Natural killer cell (primary cell): ENCODE results near the gene KCNMB2. TPM values are rescaled to one million over a fixed set of nuclear protein-coding genes. Genes with fewer than 3 reads are reported as not detected.

Experiments
- ATAC-seq, 3 donors: fragments of 150-1000 bp in 2 of 3; fragments of 200-7000 bp in 1 of 3; cut with Tn5 transposase; 1 replicate in 1 of 3; 2 replicates in 2 of 3; pipeline ENCODE4 v1.10.0; 2021; ENCODE audit warnings: mild to moderate bottlenecking in 2 of 3, moderate library complexity in 2 of 3
- DNase-seq, 2 donors: peaks; one replicate each; pipeline versions ENCODE4 v3.0.0 to v3.0.0-alpha.2; 2013 to 2021; ENCODE audit warnings: mixed read lengths in 1 of 2
- H3K27ac ChIP-seq: one replicate; pipeline ENCODE4 v1.5.1; 2013; ENCODE audit warnings: mild to moderate bottlenecking, low read length
- H3K27me3 ChIP-seq: one replicate; pipeline ENCODE4 v1.6.1; 2013; ENCODE audit warnings: low read length; ENCODE audit not compliant: control insufficient read depth, insufficient read depth
- H3K36me3 ChIP-seq: one replicate; pipeline ENCODE4 v1.6.1; 2013; ENCODE audit warnings: low read length; ENCODE audit not compliant: control insufficient read depth, insufficient read depth
- H3K4me1 ChIP-seq: one replicate; pipeline ENCODE4 v1.6.1; 2013; ENCODE audit warnings: low read length; ENCODE audit not compliant: control insufficient read depth, insufficient read depth
- H3K4me3 ChIP-seq: one replicate; pipeline ENCODE4 v1.5.1; 2013; ENCODE audit warnings: low read length
- H3K9me3 ChIP-seq: one replicate; pipeline ENCODE4 v1.6.1; 2013; ENCODE audit warnings: low read length; ENCODE audit not compliant: control insufficient read depth, insufficient read depth
- H3K27ac Mint-ChIP-seq, 2 donors: one replicate each; pipeline ENCODE4 v1.8.0; 2022; ENCODE audit warnings: mild to moderate bottlenecking in 2 of 2, mixed read lengths in 2 of 2, moderate library complexity in 1 of 2
- H3K27me3 Mint-ChIP-seq, 2 donors: one replicate each; pipeline ENCODE4 v1.8.0; 2022; ENCODE audit warnings: low read depth in 2 of 2, mixed read lengths in 2 of 2
- H3K36me3 Mint-ChIP-seq: one replicate; pipeline ENCODE4 v1.8.0; 2022; ENCODE audit warnings: mixed read lengths
- H3K4me1 Mint-ChIP-seq, 2 donors: one replicate each; pipeline ENCODE4 v1.8.0; 2022; ENCODE audit warnings: mixed read lengths in 2 of 2
- H3K4me3 Mint-ChIP-seq: one replicate; pipeline ENCODE4 v1.8.0; 2022; ENCODE audit warnings: mild to moderate bottlenecking, moderate library complexity, mixed read lengths
- H3K9me3 Mint-ChIP-seq, 2 donors: one replicate each; pipeline ENCODE4 v1.8.0; 2022; ENCODE audit warnings: mixed read lengths in 2 of 2
- CTCF ChIP-seq: fragments of 200-600 bp; IDR thresholded peaks from one replicate; pipeline ENCODE4 v1.8.0; 2022; ENCODE audit warnings: antibody characterized with exemption
- WGBS: methylation state at CpG from one replicate; pipeline ENCODE4 v1.1.7; 2013; ENCODE audit warnings: missing lambda C conversion rate; ENCODE audit not compliant: insufficient coverage; 5-methylcytosine and 5-hydroxymethylcytosine counted together
- intact Hi-C: fragments of 100-400 bp; cut with micrococcal nuclease; formaldehyde crosslinking; loops from one replicate; pipeline ENCODE4 v1.14.2; 2022
- total RNA-seq, 4 donors: library from RNA; stranded (reverse); fragments of 120-200 nt in 1 of 4; gene quantifications; one replicate each; pipeline versions ENCODE4 v1.2.3 to v1.2.4, GENCODE V29; 2013 to 2022

The KCNMB2 gene
- total RNA-seq, 3 donors from 2014 or later (not counting 1 experiment from before 2014, with no cell fraction given) = not detected

- Histone ChIP-seq H3K4me3 (no peak overlapping the region), H3K27me3 (no peaks in the 10 kb centered on the region), H3K36me3 (no peaks in the 10 kb centered on the region), H3K27ac (no peak overlapping the region), H3K9me3 (no peaks in the 10 kb centered on the region), H3K4me1 (no peaks in the 10 kb centered on the region)
- H3K27ac Mint-ChIP-seq = no peak overlapping the region
- no peak overlapping the region for H3K4me3 Mint-ChIP-seq
- H3K27me3 Mint-ChIP-seq = no peaks in the 10 kb centered on the region
- intact Hi-C loops = no loop called here
- no peak for TF ChIP-seq CTCF
- ATAC-seq (no peak), DNase-seq (no peak)
- peaks cover 0 to 2% of the 10 kb centered on the region in 2 donors for H3K9me3 Mint-ChIP-seq
- 100% methylated on average over 2 of the region's 2 CpGs for WGBS
- H3K4me1 Mint-ChIP-seq = no peaks in the 10 kb centered on the region
- H3K36me3 Mint-ChIP-seq = no peaks in the 10 kb centered on the region
Measured at GRCh38 chr3:178706411-178706810, 170.2 kb downstream of the KCNMB2 start.

GRCh38 chr3:178707311-178708031, 171.2 kb downstream of the KCNMB2 start:
- Histone ChIP-seq H3K9me3 (no peaks in the 10 kb centered on the region), H3K27me3 (no peaks in the 10 kb centered on the region), H3K4me1 (no peaks in the 10 kb centered on the region), H3K36me3 (no peaks in the 10 kb centered on the region), H3K27ac (no peak overlapping the region), H3K4me3 (no peak overlapping the region)
- no peaks in the 10 kb centered on the region for H3K36me3 Mint-ChIP-seq
- no peak for DNase-seq
- ATAC-seq = no peak
- H3K4me1 Mint-ChIP-seq = no peaks in the 10 kb centered on the region
- peaks cover 0 to 2% of the 10 kb centered on the region in 2 donors for H3K9me3 Mint-ChIP-seq
- 81% methylated on average over 3 of the region's 3 CpGs for WGBS
- no peaks in the 10 kb centered on the region for H3K27me3 Mint-ChIP-seq
- no peak overlapping the region for H3K4me3 Mint-ChIP-seq
- no peak for TF ChIP-seq CTCF
- H3K27ac Mint-ChIP-seq = no peak overlapping the region
- intact Hi-C loops = no loop called here

- no peak for TF ChIP-seq CTCF
- DNase-seq = no peak
- intact Hi-C loops = no loop called here
- Histone ChIP-seq H3K9me3 (no peaks in the 10 kb centered on the region), H3K27ac (no peak overlapping the region), H3K4me1 (no peaks in the 10 kb centered on the region), H3K4me3 (no peak overlapping the region), H3K36me3 (no peaks in the 10 kb centered on the region), H3K27me3 (no peaks in the 10 kb centered on the region)
- Mint-ChIP-seq H3K4me3 (no peak overlapping the region), H3K36me3 (no peaks in the 10 kb centered on the region), H3K4me1 (no peaks in the 10 kb centered on the region), H3K27ac (no peak overlapping the region), H3K27me3 (no peaks in the 10 kb centered on the region), H3K9me3 (peaks cover 2 to 4% of the 10 kb centered on the region in 2 donors)
- ATAC-seq = no peak
- WGBS = 66% methylated on average over 4 of the region's 6 CpGs
Measured at GRCh38 chr3:178709051-178709450, 172.8 kb downstream of the KCNMB2 start.

GRCh38 chr3:178711753-178712152, 175.5 kb downstream of the KCNMB2 start:
- WGBS = 73% methylated on average over 3 of the region's 3 CpGs
- peaks cover 4 to 7% of the 10 kb centered on the region in 2 donors for H3K9me3 Mint-ChIP-seq
- no peaks in the 10 kb centered on the region for H3K36me3 Mint-ChIP-seq
- no peaks in the 10 kb centered on the region for H3K27me3 Mint-ChIP-seq
- no peaks in the 10 kb centered on the region for H3K4me1 Mint-ChIP-seq
- ATAC-seq = no peak
- no peak overlapping the region for H3K4me3 Mint-ChIP-seq
- no peaks in the 10 kb centered on the region for H3K4me1 ChIP-seq
- no peak overlapping the region for H3K4me3 ChIP-seq
- H3K36me3 ChIP-seq = no peaks in the 10 kb centered on the region
- no peak overlapping the region for H3K27ac Mint-ChIP-seq
- H3K27me3 ChIP-seq = no peaks in the 10 kb centered on the region
- DNase-seq = no peak
- H3K9me3 ChIP-seq = no peaks in the 10 kb centered on the region
- TF ChIP-seq CTCF = no peak
- H3K27ac ChIP-seq = no peak overlapping the region
- intact Hi-C loops = no loop called here
